Astrocyte (in vitro differentiated cells and primary cell): ENCODE measurements around the gene PCBP3.

Experiments used
- CTCF ChIP-seq: IDR thresholded peaks from 2 replicates; pipeline ENCODE4 v1.5.1; 2011; ENCODE audit warnings: low read depth, mild to moderate bottlenecking, inconsistent platforms, low read length, moderate library complexity; ENCODE audit not compliant: insufficient read depth
- EZH2 ChIP-seq: IDR thresholded peaks from 2 replicates; pipeline ENCODE4 v1.6.1; 2012; ENCODE audit warnings: mild to moderate bottlenecking, low read length, inconsistent platforms; ENCODE audit not compliant: insufficient read depth

DNA sequence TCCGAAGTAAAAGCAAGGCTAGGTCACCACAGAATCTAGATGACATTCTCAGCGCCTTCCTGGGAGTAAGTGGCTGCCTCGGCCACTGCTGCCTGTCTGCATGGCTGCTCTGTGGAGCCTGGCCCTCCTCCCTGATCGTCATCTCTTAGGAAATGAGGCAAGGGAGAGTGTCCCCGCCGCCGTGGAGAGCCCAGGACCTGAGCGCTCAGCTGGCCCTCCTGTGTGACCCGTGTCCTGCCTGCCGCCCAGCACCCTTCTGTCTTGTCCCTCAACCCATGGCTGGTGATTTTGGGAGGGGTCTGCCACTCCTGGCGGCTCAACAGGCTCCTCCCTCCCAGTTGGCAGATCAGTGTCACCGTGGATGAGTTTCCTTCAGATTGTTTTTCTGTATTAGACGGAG is 181.7 kb downstream of the PCBP3 start:
- TF ChIP-seq CTCF (no peak), EZH2 (no peak)
